Smooth muscle cell (in vitro differentiated cells): ENCODE measurements around the gene PNPLA2. TPM values are rescaled to one million over a fixed set of nuclear protein-coding genes. Genes with fewer than 3 reads are reported as not detected.

Experiments
- DNase-seq: peaks from one replicate; lab custom pipeline; 2025; ENCODE audit not compliant: unreplicated experiment; lab: John Stamatoyannopoulos, UW
- H2AFZ ChIP-seq: fragments of 200-600 bp; sonication (generic); 2 replicates; pipeline ENCODE4 v1.6.0; 2016; ENCODE audit warnings: antibody characterized with exemption, low read depth, mild to moderate bottlenecking
- H3F3A ChIP-seq: fragments of 200-600 bp; sonication (generic); 2 replicates; pipeline ENCODE4 v1.6.0; 2017; ENCODE audit warnings: antibody characterized with exemption, low read depth
- H3K27ac ChIP-seq: fragments of 200-600 bp; sonication (generic); 2 replicates; pipeline ENCODE4 v1.5.1; 2016; ENCODE audit warnings: low read depth, mild to moderate bottlenecking
- H3K27me3 ChIP-seq: fragments of 200-600 bp; sonication (generic); 2 replicates; pipeline ENCODE4 v1.6.1; 2016; ENCODE audit warnings: low read depth, mild to moderate bottlenecking
- H3K36me3 ChIP-seq: fragments of 200-600 bp; sonication (generic); 2 replicates; pipeline ENCODE4 v1.5.1; 2016; ENCODE audit warnings: low read depth
- H3K4me1 ChIP-seq: fragments of 200-600 bp; sonication (generic); 2 replicates; pipeline ENCODE4 v1.5.1; 2016; ENCODE audit warnings: low read depth
- H3K4me2 ChIP-seq: fragments of 200-600 bp; sonication (generic); 2 replicates; pipeline ENCODE4 v1.6.0; 2016; ENCODE audit warnings: mild to moderate bottlenecking
- H3K4me3 ChIP-seq: fragments of 200-600 bp; sonication (generic); 2 replicates; pipeline ENCODE4 v1.5.1; 2016; ENCODE audit warnings: mild to moderate bottlenecking
- H3K79me2 ChIP-seq: fragments of 200-600 bp; sonication (generic); 2 replicates; pipeline ENCODE4 v1.6.0; 2016; ENCODE audit warnings: low read depth, mild to moderate bottlenecking
- H3K9ac ChIP-seq: fragments of 200-600 bp; sonication (generic); 2 replicates; pipeline ENCODE4 v1.6.0; 2016; ENCODE audit warnings: low read depth
- H3K9me3 ChIP-seq: fragments of 200-600 bp; sonication (generic); replicated peaks from 2 replicates; pipeline ENCODE4 v1.5.1; 2016; ENCODE audit warnings: low read depth
- H4K20me1 ChIP-seq: fragments of 200-600 bp; sonication (generic); 2 replicates; pipeline ENCODE4 v1.6.0; 2016; ENCODE audit warnings: low read depth
- CTCF ChIP-seq: fragments of 200-600 bp; sonication (generic); IDR thresholded peaks from 2 replicates; pipeline ENCODE4 v1.5.1; 2017; ENCODE audit warnings: borderline replicate concordance, mild to moderate bottlenecking, antibody characterized with exemption; ENCODE audit not compliant: insufficient read depth, poor library complexity, severe bottlenecking
- WGBS: methylation state at CpG from one replicate; pipeline ENCODE4 v1.1.7; 2016; ENCODE audit warnings: low lambda C conversion rate; 5-methylcytosine and 5-hydroxymethylcytosine counted together
- polyA plus RNA-seq: library from polyadenylated mRNA; unstranded; fragments of >200 nt; fragmentation: Nextera tagmentation; extraction: Ambion mirVana; gene quantifications from 2 replicates; pipeline ENCODE4 v1.2.1, GENCODE V29; 2016
- total RNA-seq: library from RNA; depleted of rRNA; stranded (reverse); fragments of >200 nt; gene quantifications from 2 replicates; pipeline ENCODE4 v1.2.3, GENCODE V29; 2014

Gene PNPLA2
- total and polyA plus RNA-seq, 2 experiments from 2014 or later: 12.4 to 26.4 TPM

GRCh38 chr11:786235-787083 is 32.3 kb upstream of the PNPLA2 start:
- TF ChIP-seq CTCF: no peak
- DNase-seq: no peak
- Histone ChIP-seq H4K20me1 (peaks cover 24% of the 10 kb centered on the region), H2AFZ (no peak overlapping the region), H3K4me1 (peaks cover 2% of the 10 kb centered on the region), H3K4me3 (no peak overlapping the region), H3K9ac (no peak overlapping the region), H3K4me2 (no peak overlapping the region), H3K27ac (no peak overlapping the region), H3F3A (peaks cover 4% of the 10 kb centered on the region), H3K79me2 (no peaks in the 10 kb centered on the region), H3K27me3 (no peaks in the 10 kb centered on the region), H3K36me3 (no peaks in the 10 kb centered on the region), H3K9me3 (no peaks in the 10 kb centered on the region)
- WGBS: 93% methylated on average over 24 of the region's 24 CpGs

GRCh38 chr11:787084-787675 is 31.5 kb upstream of the PNPLA2 start:
- H3K27me3 ChIP-seq: no peaks in the 10 kb centered on the region
- peaks cover 19% of the 10 kb centered on the region for H4K20me1 ChIP-seq
- DNase-seq: no peak
- no peaks in the 10 kb centered on the region for H3K9me3 ChIP-seq
- peaks cover 5% of the 10 kb centered on the region for H3F3A ChIP-seq
- H2AFZ ChIP-seq: no peak overlapping the region
- H3K4me2 ChIP-seq: no peak overlapping the region
- H3K4me1 ChIP-seq: peaks cover 2% of the 10 kb centered on the region
- TF ChIP-seq CTCF: no peak
- H3K36me3 ChIP-seq: no peaks in the 10 kb centered on the region
- no peak overlapping the region for H3K9ac ChIP-seq
- no peaks in the 10 kb centered on the region for H3K79me2 ChIP-seq
- H3K4me3 ChIP-seq: no peak overlapping the region
- 93% methylated on average over 13 of the region's 24 CpGs for WGBS
- no peak overlapping the region for H3K27ac ChIP-seq

- Histone ChIP-seq H4K20me1 (peaks cover 10% of the 10 kb centered on the region), H3K27me3 (no peaks in the 10 kb centered on the region), H3K9ac (no peak overlapping the region), H3K4me2 (no peak overlapping the region), H3K4me1 (peaks cover 2% of the 10 kb centered on the region), H3K27ac (no peak overlapping the region), H2AFZ (no peak overlapping the region), H3K36me3 (no peaks in the 10 kb centered on the region), H3K4me3 (no peak overlapping the region), H3F3A (peaks cover 5% of the 10 kb centered on the region), H3K9me3 (no peaks in the 10 kb centered on the region), H3K79me2 (no peaks in the 10 kb centered on the region)
- 89% methylated on average over 26 of the region's 28 CpGs for WGBS
- no peak for TF ChIP-seq CTCF
- DNase-seq: no peak
Observed at GRCh38 chr11:788009-788640, 30.6 kb upstream of the PNPLA2 start.
